GM10248 (cell line): ENCODE results near the gene HOXB13.

Source experiments
- CTCF ChIA-PET: fragments of 300-600 bp; sonication (Branson Sonifier 250); formaldehyde crosslinking; extraction: SDS; loops from one replicate; lab custom pipeline; 2021; ENCODE audit warnings: antibody characterized with exemption; lab: Yijun Ruan, JAX
- POLR2A ChIA-PET: fragments of 350-650 bp; sonication (Branson Sonifier 250); formaldehyde crosslinking; extraction: SDS; loops from one replicate; lab custom pipeline; 2020; ENCODE audit warnings: antibody characterized with exemption; lab: Yijun Ruan, JAX
- DNase-seq: peaks from one replicate; pipeline ENCODE4 v3.0.0; 2012; ENCODE audit errors: extremely low spot score
- TF ChIP-seq, protein P1 (sequence below): IDR thresholded peaks from 2 replicates; pipeline ENCODE4 v1.5.1; 2012; ENCODE audit warnings: mild to moderate bottlenecking, low read depth; ENCODE audit errors: extremely low read depth, missing control alignments, control extremely low read depth

HOXB13 gene

GRCh38 chr17:48692049-48692448 is 36.5 kb downstream of the HOXB13 start:
- ChIA-PET POLR2A (no interaction called here), CTCF (interaction anchor here (0.6 kb wide), 1 partner anchor 20 kb away, joined by 3 read pairs; no protein-coding TSS in a partner anchor)

GRCh38 chr17:48690655-48691054 is 37.9 kb downstream of the HOXB13 start:
- ChIA-PET CTCF (no interaction called here), POLR2A (no interaction called here)
- DNase-seq, result no peak
- TF ChIP-seq, protein P1, sequence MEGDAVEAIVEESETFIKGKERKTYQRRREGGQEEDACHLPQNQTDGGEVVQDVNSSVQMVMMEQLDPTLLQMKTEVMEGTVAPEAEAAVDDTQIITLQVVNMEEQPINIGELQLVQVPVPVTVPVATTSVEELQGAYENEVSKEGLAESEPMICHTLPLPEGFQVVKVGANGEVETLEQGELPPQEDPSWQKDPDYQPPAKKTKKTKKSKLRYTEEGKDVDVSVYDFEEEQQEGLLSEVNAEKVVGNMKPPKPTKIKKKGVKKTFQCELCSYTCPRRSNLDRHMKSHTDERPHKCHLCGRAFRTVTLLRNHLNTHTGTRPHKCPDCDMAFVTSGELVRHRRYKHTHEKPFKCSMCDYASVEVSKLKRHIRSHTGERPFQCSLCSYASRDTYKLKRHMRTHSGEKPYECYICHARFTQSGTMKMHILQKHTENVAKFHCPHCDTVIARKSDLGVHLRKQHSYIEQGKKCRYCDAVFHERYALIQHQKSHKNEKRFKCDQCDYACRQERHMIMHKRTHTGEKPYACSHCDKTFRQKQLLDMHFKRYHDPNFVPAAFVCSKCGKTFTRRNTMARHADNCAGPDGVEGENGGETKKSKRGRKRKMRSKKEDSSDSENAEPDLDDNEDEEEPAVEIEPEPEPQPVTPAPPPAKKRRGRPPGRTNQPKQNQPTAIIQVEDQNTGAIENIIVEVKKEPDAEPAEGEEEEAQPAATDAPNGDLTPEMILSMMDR, result no peak

More at GRCh38 chr17:48692049-48692448, 36.5 kb downstream of the HOXB13 start:
- TF ChIP-seq, protein P1, result no peak
- DNase-seq, result no peak

GRCh38 chr17:48681609-48682008 is 46.9 kb downstream of the HOXB13 start:
- CTCF ChIA-PET, result interaction anchor here (1.0 to 5.6 kb wide), 5 partner anchors 13 to 197 kb away, joined by 3 to 78 read pairs (median 31); partner anchors contain the start of genes PRAC2 and TTLL6
- POLR2A ChIA-PET, result no interaction called here
- TF ChIP-seq, protein P1, result no peak
- DNase-seq, result no peak

DNA sequence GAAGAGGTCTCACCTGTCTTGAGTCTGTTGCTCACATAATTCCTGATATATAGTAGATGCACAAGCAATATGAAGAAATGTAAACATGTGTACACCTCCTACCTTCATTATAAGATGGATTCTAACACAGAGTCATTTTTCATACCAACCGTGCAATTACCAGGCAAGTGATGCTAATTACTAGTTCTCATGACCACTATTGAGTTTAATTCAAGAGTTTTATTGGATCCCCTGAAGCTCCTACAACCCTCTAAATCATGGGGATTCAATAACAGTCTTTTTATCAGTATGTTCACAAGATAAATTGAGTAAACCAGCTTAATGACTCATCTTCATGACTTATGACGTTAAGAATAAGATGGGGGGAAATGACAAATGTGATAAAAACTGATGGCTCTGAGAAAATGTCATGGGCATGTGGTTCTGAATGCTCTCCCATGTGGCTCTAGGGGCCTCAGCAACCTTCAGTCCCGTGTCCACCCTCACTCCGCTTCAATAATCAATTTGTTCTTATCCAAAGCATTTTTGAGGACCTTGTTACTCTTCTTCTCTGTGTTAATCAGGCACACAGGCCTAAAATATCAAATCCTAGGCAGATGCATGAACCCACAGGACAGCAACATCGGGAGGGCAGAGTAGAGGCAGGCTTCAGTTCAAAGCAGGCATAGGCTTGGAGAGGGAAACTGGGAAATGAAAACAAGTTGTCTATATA is 49.0 kb downstream of the HOXB13 start:
- no peak for DNase-seq
- TF ChIP-seq, protein P1, result no peak
- ChIA-PET CTCF (interaction anchor here (0.7 to 5.6 kb wide), 51 partner anchors 9 to 650 kb away, joined by 3 to 78 read pairs (median 5); partner anchors contain the start of gene PRAC2), POLR2A (no interaction called here)

- CTCF ChIA-PET, result interaction anchor here (0.6 to 5.6 kb wide), 72 partner anchors 9 to 794 kb away, joined by 3 to 78 read pairs (median 4); partner anchors contain the start of genes ATP5MC1, HOXB9 and PRAC2
- TF ChIP-seq, protein P1, result peak; percentile 92
- peak; percentile 89 for DNase-seq
- POLR2A ChIA-PET, result no interaction called here
Observed at GRCh38 chr17:48678141-48678971, 50.2 kb downstream of the HOXB13 start.

DNA sequence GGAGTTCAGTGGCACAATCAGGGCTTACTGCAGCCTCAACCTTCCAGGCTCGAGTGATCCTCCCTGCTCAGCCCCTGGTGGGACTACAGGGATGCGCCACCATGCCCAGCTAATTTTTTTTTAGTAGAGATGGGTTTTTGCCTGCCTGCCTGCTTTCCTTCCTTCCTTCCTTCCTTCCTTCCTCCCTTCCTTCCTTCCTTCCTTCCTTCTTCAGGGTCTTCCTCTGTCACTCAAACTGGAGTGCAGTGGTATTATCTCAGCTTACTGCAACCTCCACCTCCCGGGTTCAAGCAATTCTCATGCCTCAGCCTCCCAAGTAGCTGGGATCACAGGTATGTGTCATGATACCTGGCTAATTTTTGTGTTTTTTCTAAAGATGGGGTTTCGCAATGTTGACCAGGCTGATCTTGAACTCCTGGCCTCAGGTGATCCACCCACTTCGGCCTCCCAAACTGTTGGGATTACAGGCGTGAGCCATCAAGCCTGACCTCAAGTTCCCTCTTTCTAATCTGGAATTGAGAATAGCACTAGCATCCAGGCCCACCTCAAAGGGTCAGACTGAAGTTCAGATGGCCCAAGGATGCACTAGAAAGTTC is 51.5 kb downstream of the HOXB13 start:
- CTCF ChIA-PET, result interaction anchor here (1.0 to 4.7 kb wide), 7 partner anchors 9 to 358 kb away, joined by 5 to 43 read pairs (median 19); no protein-coding TSS in a partner anchor
- POLR2A ChIA-PET, result no interaction called here
- no peak for DNase-seq
- TF ChIP-seq, protein P1, result no peak
